KG1 (cell line): ENCODE data around the gene ASGR2.
"Not testable (repeated sequence)": the region's sequence is repeated elsewhere in the genome, so short reads cannot be mapped to it uniquely, and the experiment has no call there.

Experiments used
- DNase-seq: peaks from one replicate; lab custom pipeline; 2025; lab: John Stamatoyannopoulos, UW

The ASGR2 gene, protein sequence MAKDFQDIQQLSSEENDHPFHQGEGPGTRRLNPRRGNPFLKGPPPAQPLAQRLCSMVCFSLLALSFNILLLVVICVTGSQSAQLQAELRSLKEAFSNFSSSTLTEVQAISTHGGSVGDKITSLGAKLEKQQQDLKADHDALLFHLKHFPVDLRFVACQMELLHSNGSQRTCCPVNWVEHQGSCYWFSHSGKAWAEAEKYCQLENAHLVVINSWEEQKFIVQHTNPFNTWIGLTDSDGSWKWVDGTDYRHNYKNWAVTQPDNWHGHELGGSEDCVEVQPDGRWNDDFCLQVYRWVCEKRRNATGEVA

GRCh38 chr17:7114241-7114874 lies at the start of gene ASGR2:
TSS of gene ASGR2 (minus strand) at chr17:7114822. CDS start at chr17:7114240, 582 bp downstream.
- DNase-seq: no peak

GRCh38 chr17:7159571-7159970 lies 44.9 kb upstream of the ASGR2 start:
- DNase-seq: not testable (repeated sequence)

GRCh38 chr17:7158424-7158823 lies 43.8 kb upstream of the ASGR2 start:
- not testable (repeated sequence) for DNase-seq

- no peak for DNase-seq
These were observed 41.8 kb upstream of the ASGR2 start for GRCh38 chr17:7156342-7156940.

- no peak for DNase-seq
These were observed 33.1 kb upstream of the ASGR2 start for GRCh38 chr17:7147772-7148171.

GRCh38 chr17:7146115-7146514 lies 31.5 kb upstream of the ASGR2 start:
- no peak for DNase-seq

DNA sequence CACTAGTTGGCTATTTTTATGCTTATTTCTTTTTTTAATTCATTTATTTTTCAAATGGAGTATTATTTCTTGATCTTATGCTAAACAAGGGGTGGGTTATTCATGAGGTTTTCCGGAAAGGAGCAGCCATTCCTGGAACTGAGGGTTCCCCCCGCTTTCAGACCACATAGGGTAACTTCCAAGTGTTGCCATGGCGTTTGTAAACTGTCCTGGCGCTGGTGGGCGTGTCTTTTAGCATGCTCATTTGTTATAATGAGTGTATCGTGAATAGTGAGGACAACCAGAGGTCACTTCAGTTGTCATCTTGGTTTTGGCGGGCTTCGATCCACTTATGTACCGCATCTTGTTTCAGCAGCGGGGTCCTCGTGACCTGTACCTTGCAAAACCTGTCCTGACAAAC lies 29.6 kb upstream of the ASGR2 start:
- no peak for DNase-seq

- DNase-seq: no peak
These were observed 27.2 kb upstream of the ASGR2 start for GRCh38 chr17:7141824-7142223.

DNA sequence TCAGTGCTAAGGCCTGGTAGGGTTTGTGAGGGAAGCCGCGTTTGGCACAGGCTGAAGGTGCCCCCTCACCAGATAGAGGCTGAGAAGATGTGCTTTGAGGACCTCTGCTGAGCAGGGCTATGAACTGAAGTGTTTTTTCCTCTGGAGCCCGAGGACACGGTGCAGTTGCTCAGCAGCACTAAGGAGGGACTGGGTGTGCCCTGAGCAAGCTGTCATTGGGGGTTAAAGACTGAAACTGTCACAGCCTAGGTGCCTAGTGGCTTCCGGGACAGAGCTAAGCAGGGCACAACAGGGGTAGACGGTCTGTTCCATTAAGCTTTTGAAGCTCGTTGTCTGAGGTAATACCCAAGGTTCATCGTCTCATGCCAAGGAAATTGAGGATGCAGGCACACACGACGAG lies 24.8 kb upstream of the ASGR2 start:
- DNase-seq: no peak

DNA sequence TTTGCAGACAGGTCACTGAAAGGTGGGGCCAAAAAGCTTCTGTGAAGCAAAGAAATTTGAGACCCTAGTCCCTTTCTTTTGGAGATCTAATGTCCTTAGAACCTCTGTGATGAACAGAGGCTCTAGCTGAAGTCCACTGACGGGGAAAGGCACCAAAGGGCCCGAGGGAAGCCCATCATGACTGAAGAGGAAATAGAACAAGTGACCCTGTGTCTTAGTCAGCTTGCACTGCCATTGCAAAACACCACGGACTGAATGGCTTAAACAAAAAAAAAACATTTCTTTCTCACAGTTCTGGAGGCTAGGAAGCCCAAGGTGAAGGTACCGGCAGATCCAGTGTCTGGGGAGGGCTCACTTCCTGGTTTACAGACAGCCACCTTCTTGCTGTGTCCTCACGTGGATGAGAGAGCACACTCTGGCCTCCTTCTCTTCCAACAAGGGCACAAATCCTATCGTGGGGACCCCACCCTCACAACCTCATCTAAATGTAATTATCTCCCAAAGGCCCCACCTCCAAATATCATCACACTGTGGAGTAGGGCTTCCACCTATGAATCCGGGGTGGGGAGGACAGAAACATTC lies 24.3 kb upstream of the ASGR2 start:
- no peak for DNase-seq

DNA sequence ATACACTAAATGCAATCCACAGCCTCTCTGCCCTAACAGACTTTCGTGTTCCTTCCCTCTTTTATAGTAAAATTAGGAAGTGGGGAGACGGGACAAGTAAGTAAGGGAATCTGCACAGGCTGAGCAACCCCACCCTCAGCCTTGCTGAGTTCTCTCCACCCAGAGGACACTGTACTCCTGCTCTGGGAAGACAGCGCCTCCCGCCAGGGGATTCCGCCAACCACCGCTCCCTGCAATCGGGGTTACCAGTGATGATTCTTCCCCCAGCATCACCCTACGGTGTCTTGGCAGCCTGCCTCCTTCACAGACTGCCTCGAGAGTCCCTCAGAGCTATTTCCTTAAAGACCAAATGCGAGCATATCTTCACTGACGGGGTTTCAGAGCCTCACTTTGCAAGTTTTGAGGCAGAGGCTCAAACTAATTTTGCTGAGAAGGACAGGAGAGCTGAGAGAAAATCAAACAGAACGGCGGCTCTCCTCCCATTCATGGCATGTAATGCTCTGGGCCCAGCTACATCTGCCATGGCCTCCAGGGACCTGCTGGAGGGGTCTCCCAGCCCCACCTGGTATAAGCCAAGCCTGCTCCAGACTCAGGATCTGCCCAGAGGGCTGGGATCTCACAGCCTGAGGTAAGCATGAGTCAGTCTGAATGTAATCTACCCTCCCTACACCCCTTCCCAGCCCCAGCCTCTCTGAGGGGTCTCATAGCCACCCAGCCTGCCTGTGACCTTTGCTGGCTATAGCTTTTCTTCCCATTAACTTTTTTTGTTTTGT lies 22.7 kb upstream of the ASGR2 start:
- DNase-seq: no peak

DNA sequence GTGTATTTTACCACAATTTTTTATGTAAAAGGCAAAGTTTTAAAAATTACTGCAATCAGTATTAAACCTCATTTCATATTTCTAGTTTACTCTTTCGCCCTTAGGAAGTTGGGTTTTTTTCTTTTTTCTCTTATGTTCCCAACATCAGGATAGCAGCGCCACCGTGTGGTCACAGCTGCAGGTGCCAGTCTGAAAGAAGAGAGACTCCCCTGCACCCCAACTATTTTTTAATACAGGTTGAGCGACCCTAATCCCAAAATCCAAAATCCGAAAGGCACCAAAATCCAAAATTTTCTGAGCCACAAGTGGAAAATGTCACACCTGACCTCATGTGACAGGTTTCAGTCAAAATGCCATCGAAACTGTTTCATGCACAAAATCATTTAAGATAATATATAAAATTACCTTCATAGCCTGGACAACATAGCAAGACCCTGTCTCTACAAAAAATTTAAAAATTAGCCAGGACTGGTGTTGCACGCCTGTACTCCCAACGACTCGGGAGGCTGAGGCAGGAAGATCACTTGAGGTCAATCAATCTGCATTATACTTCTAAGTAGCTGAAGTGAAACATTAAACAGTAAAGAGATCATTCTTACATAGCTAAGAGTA lies 21.8 kb upstream of the ASGR2 start:
- no peak for DNase-seq

GRCh38 chr17:7133916-7134315 lies 19.3 kb upstream of the ASGR2 start:
- DNase-seq: no peak

- DNase-seq: no peak
These were observed 18.8 kb upstream of the ASGR2 start for GRCh38 chr17:7133424-7133823.

- DNase-seq: no peak
These were observed 18.0 kb upstream of the ASGR2 start for GRCh38 chr17:7132511-7133094.

DNA sequence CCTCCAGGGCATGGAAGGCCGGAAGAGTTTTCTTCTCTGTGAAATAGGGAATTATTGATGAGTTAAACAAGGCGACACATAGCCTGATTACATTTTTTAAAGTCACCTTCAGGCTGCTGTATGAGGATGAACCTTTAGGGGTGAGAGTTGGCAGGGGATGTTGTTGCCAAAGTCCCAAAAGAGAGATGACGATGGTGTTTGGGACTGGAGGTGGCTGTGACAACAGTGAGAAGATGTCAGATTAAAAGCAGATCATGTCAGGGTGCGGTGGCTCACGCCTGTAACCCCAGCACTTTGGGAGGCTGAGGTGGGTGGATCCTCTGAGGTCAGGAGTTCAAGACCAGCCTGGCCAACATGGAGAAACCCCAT lies 16.8 kb upstream of the ASGR2 start:
- no peak for DNase-seq

- no peak for DNase-seq
These were observed 16.2 kb upstream of the ASGR2 start for GRCh38 chr17:7130621-7131422.

DNA sequence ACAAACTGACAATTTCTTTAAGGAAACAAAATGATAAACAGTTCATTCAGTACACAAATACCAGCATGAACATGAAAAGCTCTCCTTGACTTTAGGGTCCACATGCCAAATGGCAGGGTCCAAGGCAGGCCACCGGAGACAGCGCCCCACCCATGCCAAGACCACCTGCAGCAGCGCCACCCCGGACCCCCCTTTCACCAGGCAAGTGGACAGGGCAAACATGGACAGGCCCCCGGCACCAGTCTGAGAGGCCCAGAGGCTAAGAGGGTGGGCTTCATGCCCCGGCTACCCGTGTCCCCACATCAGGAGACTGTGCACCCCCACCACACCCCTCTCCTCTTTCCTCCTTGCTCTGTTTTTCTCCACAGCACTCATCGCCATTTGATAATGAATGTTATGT lies 14.7 kb upstream of the ASGR2 start:
- DNase-seq: no peak

DNA sequence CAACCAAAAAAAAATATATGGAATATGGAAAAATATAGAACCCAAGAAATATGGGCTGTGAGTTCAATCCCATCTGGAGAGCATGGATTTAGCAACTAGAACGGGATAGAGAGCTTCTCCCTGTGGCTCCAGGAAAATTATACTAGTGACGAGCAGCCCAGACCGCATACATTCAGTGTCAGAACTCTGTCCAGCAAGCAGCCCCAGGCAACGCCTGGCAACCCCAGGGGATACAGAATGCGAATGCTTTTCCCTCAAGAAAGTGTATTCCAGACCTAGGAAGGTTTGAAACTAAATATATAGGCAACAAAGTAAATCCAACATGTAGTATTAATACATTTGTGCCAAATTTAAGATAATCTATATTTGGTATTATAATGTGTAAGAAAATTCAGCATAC lies 13.5 kb upstream of the ASGR2 start:
- no peak for DNase-seq

DNA sequence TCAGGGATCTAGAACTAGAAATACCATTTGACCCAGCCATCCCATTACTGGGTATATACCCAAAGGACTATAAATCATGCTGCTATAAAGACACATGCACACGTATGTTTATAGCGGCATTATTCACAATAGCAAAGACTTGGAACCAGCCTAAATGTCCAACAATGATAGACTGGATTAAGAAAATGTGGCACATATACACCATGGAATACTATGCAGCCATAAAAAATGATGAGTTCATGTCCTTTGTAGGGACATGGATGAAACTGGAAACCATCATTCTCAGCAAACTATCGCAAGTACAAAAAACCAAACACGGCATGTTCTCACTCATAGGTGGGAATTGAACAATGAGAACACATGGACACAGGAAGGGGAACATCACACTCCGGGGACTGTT lies 12.9 kb upstream of the ASGR2 start:
- DNase-seq: not testable (repeated sequence)

- not testable (repeated sequence) for DNase-seq
These were observed 11.8 kb upstream of the ASGR2 start for GRCh38 chr17:7126386-7126785.
